ENCODE measurements around the gene SPART. TPM values are rescaled to one million over a fixed set of nuclear protein-coding genes. Genes with fewer than 3 reads are reported as not detected.
"Not testable (repeated sequence)": the region's sequence is repeated elsewhere in the genome, so short reads cannot be mapped to it uniquely, and the experiment has no call there.

SPART gene
- total RNA-seq, 2 experiments from 2014 or later, result 8.4 to 16.3 TPM

- CTCF ChIA-PET, result no interaction called here
- ATAC-seq, result no peak
- Mint-ChIP-seq H3K36me3 (no peaks in the 10 kb centered on the region), H3K27ac (peak overlapping the region; percentile 88), H3K4me1 (peaks cover 18% of the 10 kb centered on the region), H3K9me3 (ENCODE audit: low read depth) (no peaks in the 10 kb centered on the region), H3K4me3 (peak overlapping the region; percentile 80), H3K27me3 (peaks cover 29% of the 10 kb centered on the region)
- DNase-seq, result peak; percentile 43
Observed at GRCh38 chr13:36344886-36345437, 1.2 kb downstream of the SPART start.

GRCh38 chr13:36344173-36344572, 2.0 kb downstream of the SPART start:
- ATAC-seq, result no peak
- CTCF ChIA-PET, result no interaction called here
- Mint-ChIP-seq H3K9me3 (ENCODE audit: low read depth) (no peaks in the 10 kb centered on the region), H3K36me3 (no peaks in the 10 kb centered on the region), H3K27ac (no peak overlapping the region), H3K27me3 (peaks cover 29% of the 10 kb centered on the region), H3K4me1 (peaks cover 18% of the 10 kb centered on the region), H3K4me3 (no peak overlapping the region)
- no peak for DNase-seq

DNA sequence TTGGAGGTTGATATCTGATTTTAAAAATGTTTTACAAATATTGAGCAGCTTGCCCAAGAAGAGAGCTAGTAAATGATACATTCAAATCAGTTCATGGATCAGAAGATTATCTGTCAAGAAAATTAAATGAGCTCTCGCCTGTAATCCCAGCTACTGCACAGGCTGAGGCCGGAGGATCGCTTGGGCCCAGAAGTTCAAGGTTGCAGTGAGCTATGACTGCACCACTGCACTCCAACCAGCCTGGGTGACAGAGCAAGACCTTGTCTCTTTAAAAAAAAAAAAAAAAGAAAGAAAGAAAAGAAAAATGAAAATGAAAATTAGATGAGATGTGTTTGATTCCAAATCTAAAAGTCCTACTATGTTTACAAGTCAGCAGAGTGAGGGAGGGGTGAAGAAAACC, 2.4 kb downstream of the SPART start:
- CTCF ChIA-PET, result interaction anchor here (0.7 kb wide), 1 partner anchor 1109 kb away, joined by 3 read pairs; no protein-coding TSS in a partner anchor
- ATAC-seq (no peak), DNase-seq (no peak)
- Mint-ChIP-seq H3K9me3 (ENCODE audit: low read depth) (no peaks in the 10 kb centered on the region), H3K27ac (no peak overlapping the region), H3K27me3 (peaks cover 29% of the 10 kb centered on the region), H3K36me3 (no peaks in the 10 kb centered on the region), H3K4me1 (peaks cover 18% of the 10 kb centered on the region), H3K4me3 (no peak overlapping the region)

- DNase-seq (no peak), ATAC-seq (no peak)
- Mint-ChIP-seq H3K4me1 (peaks cover 18% of the 10 kb centered on the region), H3K9me3 (ENCODE audit: low read depth) (no peaks in the 10 kb centered on the region), H3K36me3 (no peaks in the 10 kb centered on the region), H3K4me3 (no peak overlapping the region), H3K27me3 (peaks cover 29% of the 10 kb centered on the region), H3K27ac (no peak overlapping the region)
- CTCF ChIA-PET, result no interaction called here
Observed at GRCh38 chr13:36342715-36343114, 3.5 kb downstream of the SPART start.

- Mint-ChIP-seq H3K36me3 (no peaks in the 10 kb centered on the region), H3K4me1 (peaks cover 22% of the 10 kb centered on the region), H3K27ac (no peak overlapping the region), H3K27me3 (peaks cover 29% of the 10 kb centered on the region), H3K9me3 (ENCODE audit: low read depth) (no peaks in the 10 kb centered on the region), H3K4me3 (no peak overlapping the region)
- DNase-seq (no peak), ATAC-seq (no peak)
- CTCF ChIA-PET, result no interaction called here
Observed at GRCh38 chr13:36341718-36342117, 4.5 kb downstream of the SPART start.

GRCh38 chr13:36339600-36340155, 6.5 kb downstream of the SPART start:
- H3K9me3 Mint-ChIP-seq (ENCODE audit: low read depth), result no peaks in the 10 kb centered on the region
- H3K4me1 Mint-ChIP-seq, result peaks cover 14% of the 10 kb centered on the region
- H3K36me3 Mint-ChIP-seq, result no peaks in the 10 kb centered on the region
- no peak for DNase-seq
- no peak overlapping the region for H3K27ac Mint-ChIP-seq
- no peak for ATAC-seq
- H3K27me3 Mint-ChIP-seq, result peaks cover 14% of the 10 kb centered on the region
- no peak overlapping the region for H3K4me3 Mint-ChIP-seq
- CTCF ChIA-PET, result interaction anchor here (0.7 kb wide), 1 partner anchor 55 kb away, joined by 3 read pairs; no protein-coding TSS in a partner anchor

DNA sequence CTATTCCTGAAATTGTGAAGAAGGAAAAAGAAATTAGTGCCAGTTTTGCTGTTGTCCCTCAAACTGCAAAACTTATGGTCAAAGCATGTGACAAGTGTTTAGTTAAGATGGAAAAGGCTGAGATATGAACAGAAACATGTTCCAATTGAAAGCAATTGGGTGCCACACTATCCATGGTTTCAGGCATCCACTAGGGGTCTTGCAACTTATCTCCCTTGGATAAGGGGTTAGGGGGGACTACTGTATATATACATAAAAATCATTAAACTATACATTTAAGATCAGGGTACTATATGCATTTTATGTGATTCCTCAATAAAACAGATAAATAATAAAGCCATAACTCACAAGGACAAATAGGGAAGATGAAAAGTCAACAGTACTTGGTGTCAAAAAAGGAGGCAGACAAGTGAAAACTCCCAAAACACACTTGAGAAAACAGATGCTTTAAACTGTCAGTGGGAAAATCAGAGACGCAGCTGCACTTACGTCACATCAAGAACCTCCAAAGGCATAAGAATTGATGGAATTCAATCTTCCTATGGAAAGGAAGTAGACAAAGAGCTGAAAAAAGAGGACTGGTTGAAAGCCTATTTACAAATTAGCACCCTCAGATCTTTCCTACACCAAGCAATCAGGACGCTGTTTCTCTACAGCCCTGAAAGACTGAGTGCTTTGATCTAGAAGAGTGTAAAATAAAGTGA, 8.1 kb downstream of the SPART start:
- no peaks in the 10 kb centered on the region for H3K36me3 Mint-ChIP-seq
- H3K27ac Mint-ChIP-seq, result no peak overlapping the region
- CTCF ChIA-PET, result no interaction called here
- ATAC-seq (no peak), DNase-seq (no peak)
- peaks cover 4% of the 10 kb centered on the region for H3K27me3 Mint-ChIP-seq
- no peak overlapping the region for H3K4me3 Mint-ChIP-seq
- H3K4me1 Mint-ChIP-seq, result peaks cover 13% of the 10 kb centered on the region
- H3K9me3 Mint-ChIP-seq (ENCODE audit: low read depth), result no peaks in the 10 kb centered on the region

DNA sequence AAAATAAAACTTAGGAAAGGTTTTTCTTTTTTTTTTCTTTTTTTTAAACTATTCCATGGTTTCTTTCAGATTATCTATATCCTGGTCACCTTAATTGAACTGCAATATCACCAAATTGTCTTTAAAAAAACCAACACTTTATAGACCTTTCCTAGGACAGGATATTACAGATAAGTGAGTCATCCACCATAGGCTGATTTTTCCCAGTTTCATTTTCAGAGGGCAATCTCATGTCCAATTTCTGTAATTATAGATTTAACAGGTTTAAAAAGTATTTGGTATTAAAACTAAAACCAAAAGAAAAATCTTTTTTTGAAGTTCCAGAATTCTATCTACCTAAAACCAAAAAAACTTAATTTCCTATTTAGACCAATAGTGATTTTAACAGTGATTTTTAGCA, 13.2 kb downstream of the SPART start:
- peaks cover 13% of the 10 kb centered on the region for H3K4me1 Mint-ChIP-seq
- H3K27me3 Mint-ChIP-seq, result no peaks in the 10 kb centered on the region
- H3K27ac Mint-ChIP-seq, result no peak overlapping the region
- DNase-seq (no peak), ATAC-seq (no peak)
- H3K9me3 Mint-ChIP-seq (ENCODE audit: low read depth), result no peaks in the 10 kb centered on the region
- H3K36me3 Mint-ChIP-seq, result peaks cover 3% of the 10 kb centered on the region
- no peak overlapping the region for H3K4me3 Mint-ChIP-seq
- CTCF ChIA-PET, result no interaction called here

DNA sequence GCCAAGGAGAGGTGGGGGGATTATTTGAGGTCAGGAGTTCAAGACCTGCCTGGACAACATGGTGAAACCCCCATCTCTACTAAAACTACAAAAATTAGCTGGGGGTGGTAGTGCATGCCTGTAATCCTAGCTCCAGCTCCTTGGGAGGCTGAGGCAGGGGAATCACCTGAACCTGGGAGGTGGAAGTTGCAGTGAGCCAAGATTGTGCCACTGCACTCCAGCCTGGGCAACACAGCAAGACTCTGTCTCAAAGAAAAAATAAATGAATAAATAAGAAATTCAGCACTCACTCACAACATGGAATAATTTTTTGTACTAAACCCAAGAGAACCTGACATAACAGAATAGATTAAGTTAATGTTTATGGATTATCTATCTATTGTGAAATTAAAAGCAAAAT, 13.9 kb downstream of the SPART start:
- DNase-seq; CTCF ChIA-PET; H3K4me3 Mint-ChIP-seq; H3K27ac Mint-ChIP-seq; H3K9me3 Mint-ChIP-seq (ENCODE audit: low read depth); ATAC-seq; H3K36me3 Mint-ChIP-seq; H3K27me3 Mint-ChIP-seq: not testable (repeated sequence)
- H3K4me1 Mint-ChIP-seq, result peaks cover 11% of the 10 kb centered on the region

- H3K27me3 Mint-ChIP-seq, result no peaks in the 10 kb centered on the region
- H3K27ac Mint-ChIP-seq, result no peak overlapping the region
- no peak for ATAC-seq
- H3K36me3 Mint-ChIP-seq, result peaks cover 3% of the 10 kb centered on the region
- no peaks in the 10 kb centered on the region for H3K9me3 Mint-ChIP-seq (ENCODE audit: low read depth)
- DNase-seq, result no peak
- no peak overlapping the region for H3K4me3 Mint-ChIP-seq
- peaks cover 4% of the 10 kb centered on the region for H3K4me1 Mint-ChIP-seq
- CTCF ChIA-PET, result no interaction called here
Observed at GRCh38 chr13:36331280-36331679, 14.9 kb downstream of the SPART start.

DNA sequence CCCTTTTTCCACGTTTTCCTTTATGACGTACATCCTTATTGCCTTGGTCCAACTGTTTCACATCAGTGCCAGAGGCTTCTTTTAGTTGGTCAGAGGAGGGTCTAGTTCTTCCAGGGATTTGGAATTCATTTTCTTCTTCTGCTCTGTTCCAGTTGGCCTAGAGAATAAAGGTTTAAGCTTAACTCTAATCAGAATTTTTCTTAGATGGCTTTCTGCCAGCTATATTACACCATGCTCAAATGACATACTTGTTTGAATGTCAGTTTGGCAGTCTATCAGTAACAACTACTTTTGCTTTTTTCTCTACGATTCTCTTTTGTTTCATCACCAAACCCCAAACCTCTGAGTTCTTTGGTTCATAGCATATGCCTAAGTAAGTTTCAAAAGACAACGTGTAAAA, 16.8 kb downstream of the SPART start:
- ATAC-seq, result no peak
- CTCF ChIA-PET, result no interaction called here

DNA sequence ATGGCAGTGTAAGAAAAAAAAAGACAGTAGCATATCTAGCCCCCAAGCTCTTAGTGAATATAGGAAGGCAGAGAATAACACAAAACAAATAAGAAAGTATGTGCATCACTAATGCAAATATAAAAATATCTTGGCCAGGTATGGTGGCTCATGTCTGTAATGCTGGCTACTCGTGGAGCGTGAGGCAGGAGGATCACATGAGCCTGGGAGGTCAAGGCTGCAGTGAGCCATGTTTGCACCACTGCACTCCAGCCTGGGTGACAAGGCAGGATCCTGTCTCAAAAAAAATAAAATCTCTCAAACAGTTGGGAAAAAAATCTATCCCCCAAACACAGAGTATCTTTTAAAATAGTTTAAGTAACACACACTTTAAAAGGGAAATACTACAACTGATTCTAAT, 17.4 kb downstream of the SPART start:
- no peak for DNase-seq
- no peak overlapping the region for H3K4me3 Mint-ChIP-seq
- H3K4me1 Mint-ChIP-seq, result peaks cover 5% of the 10 kb centered on the region
- H3K36me3 Mint-ChIP-seq, result peaks cover 3% of the 10 kb centered on the region
- no peak overlapping the region for H3K27ac Mint-ChIP-seq
- no peaks in the 10 kb centered on the region for H3K9me3 Mint-ChIP-seq (ENCODE audit: low read depth)
- no peak for ATAC-seq
- H3K27me3 Mint-ChIP-seq, result no peaks in the 10 kb centered on the region
- CTCF ChIA-PET, result no interaction called here

More for the DNA sequence above, 16.8 kb downstream of the SPART start:
- Mint-ChIP-seq H3K9me3 (ENCODE audit: low read depth) (no peaks in the 10 kb centered on the region), H3K4me3 (no peak overlapping the region), H3K27ac (no peak overlapping the region), H3K36me3 (peaks cover 3% of the 10 kb centered on the region), H3K27me3 (no peaks in the 10 kb centered on the region), H3K4me1 (peaks cover 7% of the 10 kb centered on the region)
- no peak for DNase-seq

- DNase-seq (no peak), ATAC-seq (no peak)
- peaks cover 2% of the 10 kb centered on the region for H3K4me1 Mint-ChIP-seq
- no peaks in the 10 kb centered on the region for H3K27me3 Mint-ChIP-seq
- no peak overlapping the region for H3K27ac Mint-ChIP-seq
- H3K4me3 Mint-ChIP-seq, result no peak overlapping the region
- peaks cover 3% of the 10 kb centered on the region for H3K36me3 Mint-ChIP-seq
- no peaks in the 10 kb centered on the region for H3K9me3 Mint-ChIP-seq (ENCODE audit: low read depth)
- CTCF ChIA-PET, result no interaction called here
Observed at GRCh38 chr13:36325912-36326311, 20.3 kb downstream of the SPART start.

DNA sequence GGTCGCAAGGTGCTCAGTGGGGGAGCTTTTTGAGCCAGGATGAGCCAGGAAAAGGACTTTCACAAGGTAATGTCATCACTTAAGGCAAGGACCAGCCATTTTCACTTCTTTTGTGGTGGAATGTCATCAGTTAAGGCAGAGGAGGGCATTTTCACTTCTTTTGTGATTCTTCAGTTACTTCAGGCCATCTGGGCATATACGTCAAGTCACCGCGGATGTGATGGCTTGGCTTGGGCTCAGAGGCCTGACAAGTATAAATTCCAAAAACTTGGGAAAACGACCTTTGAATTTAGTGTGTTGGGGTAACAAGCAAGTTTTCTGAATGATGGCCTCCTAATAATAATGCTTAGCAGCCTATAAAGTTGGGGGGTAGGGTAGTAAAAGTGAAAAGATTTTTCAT, 21.3 kb downstream of the SPART start:
- CTCF ChIA-PET; H3K4me1 Mint-ChIP-seq; H3K9me3 Mint-ChIP-seq (ENCODE audit: low read depth); DNase-seq; H3K27me3 Mint-ChIP-seq; H3K27ac Mint-ChIP-seq; H3K36me3 Mint-ChIP-seq; ATAC-seq; H3K4me3 Mint-ChIP-seq: not testable (repeated sequence)

Data from activated CD8-positive, alpha-beta memory T cell treated with anti-CD3 and anti-CD28 coated beads, Interleukin-2, amount 10 ng/mL, durations not matched to agents 7 days and 5 days (primary cell).